Fibroblast of lung (primary cell): ENCODE measurements around the gene SDE2. TPM values are rescaled to one million over a fixed set of nuclear protein-coding genes. Genes with fewer than 3 reads are reported as not detected.
"Not testable (repeated sequence)": the region's sequence is repeated elsewhere in the genome, so short reads cannot be mapped to it uniquely, and the experiment has no call there.

ENCODE experiments used
- DNase-seq, 2 donors: peaks; one replicate each; pipeline versions ENCODE4 v3.0.0 to v3.0.0-alpha.2; 2010; ENCODE audit warnings: low read depth in 2 of 2
- H2AFZ ChIP-seq: 2 replicates; pipeline ENCODE4 v1.5.1; 2012; ENCODE audit warnings: low read length, control low read depth, inconsistent platforms
- H3K27ac ChIP-seq: 2 replicates; pipeline ENCODE4 v1.5.1; 2011; ENCODE audit warnings: low read length, control low read depth; ENCODE audit not compliant: insufficient read depth
- H3K27me3 ChIP-seq: 2 replicates; pipeline ENCODE4 v1.5.1; 2011; ENCODE audit warnings: mild to moderate bottlenecking, low read length; ENCODE audit not compliant: control insufficient read depth, insufficient read depth
- H3K36me3 ChIP-seq: 2 replicates; pipeline ENCODE4 v1.5.1; 2011; ENCODE audit warnings: low read length; ENCODE audit not compliant: control insufficient read depth, insufficient read depth
- H3K4me1 ChIP-seq: 2 replicates; pipeline ENCODE4 v1.5.1; 2011; ENCODE audit warnings: low read length; ENCODE audit not compliant: control insufficient read depth, insufficient read depth; ENCODE audit errors: extremely low read depth
- H3K4me2 ChIP-seq: 2 replicates; pipeline ENCODE4 v1.5.1; 2011; ENCODE audit warnings: low read length, control low read depth; ENCODE audit not compliant: insufficient read depth; ENCODE audit errors: extremely low read depth
- H3K4me3 ChIP-seq, 4 experiments: fragments of 200-600 bp in 1 of 4; sonication (generic) in 1 of 4; replicated peaks in 1 of 4; 2 replicates each; pipeline ENCODE4 v1.5.1; 2011 to 2016; ENCODE audit warnings: low read length in 4 of 4, low read depth in 3 of 4, mild to moderate bottlenecking in 3 of 4, control low read depth in 2 of 4, inconsistent platforms in 1 of 4, mixed read lengths in 1 of 4; ENCODE audit not compliant: insufficient read depth in 1 of 4; ENCODE audit errors: control extremely low read depth in 1 of 4
- H3K79me2 ChIP-seq: 2 replicates; pipeline ENCODE4 v1.5.1; 2012; ENCODE audit warnings: mild to moderate bottlenecking, low read length, inconsistent platforms; ENCODE audit not compliant: control insufficient read depth, insufficient read depth
- H3K9ac ChIP-seq: 2 replicates; pipeline ENCODE4 v1.5.1; 2011; ENCODE audit warnings: mild to moderate bottlenecking, low read length, control low read depth; ENCODE audit not compliant: insufficient read depth
- H3K9me3 ChIP-seq: 2 replicates; pipeline ENCODE4 v1.5.1; 2012; ENCODE audit warnings: low read depth, low read length; ENCODE audit not compliant: control insufficient read depth, insufficient read depth
- H4K20me1 ChIP-seq: 2 replicates; pipeline ENCODE4 v1.5.1; 2011; ENCODE audit warnings: low read length; ENCODE audit not compliant: control insufficient read depth, insufficient read depth; ENCODE audit errors: extremely low read depth
- CTCF ChIP-seq, 2 donors: IDR thresholded peaks in 1 of 2; conservative IDR thresholded peaks in 1 of 2; 1 replicate in 1 of 2; 2 replicates in 1 of 2; pipeline ENCODE4 v1.5.1; 2011 to 2012; ENCODE audit warnings: low read length in 2 of 2, control low read depth in 1 of 2, inconsistent platforms in 1 of 2, low read depth in 1 of 2, mild to moderate bottlenecking in 1 of 2
- EZH2 ChIP-seq: IDR thresholded peaks from 2 replicates; pipeline ENCODE4 v1.5.1; 2012; ENCODE audit warnings: low read length, control low read depth, mild to moderate bottlenecking; ENCODE audit errors: missing control alignments
- polyA plus RNA-seq, 2 donors: library from polyadenylated mRNA; depleted of rRNA in 1 of 2; stranded (reverse) in 1 of 2; unstranded in 1 of 2; fragments of >200 nt; gene quantifications; 2 replicates each; pipeline ENCODE4 v1.2.1, GENCODE V29; 2011 to 2012; ENCODE audit warnings: missing spikeins in 1 of 2
- total RNA-seq: library from RNA; depleted of rRNA; stranded (reverse); fragments of >200 nt; gene quantifications from 2 replicates; pipeline ENCODE4 v1.2.1, GENCODE V29; 2014

Gene SDE2
- total and polyA plus RNA-seq, 2 donors (not counting 1 experiment from before 2014, with no cell fraction given): 17.2 to 25.8 TPM

DNA sequence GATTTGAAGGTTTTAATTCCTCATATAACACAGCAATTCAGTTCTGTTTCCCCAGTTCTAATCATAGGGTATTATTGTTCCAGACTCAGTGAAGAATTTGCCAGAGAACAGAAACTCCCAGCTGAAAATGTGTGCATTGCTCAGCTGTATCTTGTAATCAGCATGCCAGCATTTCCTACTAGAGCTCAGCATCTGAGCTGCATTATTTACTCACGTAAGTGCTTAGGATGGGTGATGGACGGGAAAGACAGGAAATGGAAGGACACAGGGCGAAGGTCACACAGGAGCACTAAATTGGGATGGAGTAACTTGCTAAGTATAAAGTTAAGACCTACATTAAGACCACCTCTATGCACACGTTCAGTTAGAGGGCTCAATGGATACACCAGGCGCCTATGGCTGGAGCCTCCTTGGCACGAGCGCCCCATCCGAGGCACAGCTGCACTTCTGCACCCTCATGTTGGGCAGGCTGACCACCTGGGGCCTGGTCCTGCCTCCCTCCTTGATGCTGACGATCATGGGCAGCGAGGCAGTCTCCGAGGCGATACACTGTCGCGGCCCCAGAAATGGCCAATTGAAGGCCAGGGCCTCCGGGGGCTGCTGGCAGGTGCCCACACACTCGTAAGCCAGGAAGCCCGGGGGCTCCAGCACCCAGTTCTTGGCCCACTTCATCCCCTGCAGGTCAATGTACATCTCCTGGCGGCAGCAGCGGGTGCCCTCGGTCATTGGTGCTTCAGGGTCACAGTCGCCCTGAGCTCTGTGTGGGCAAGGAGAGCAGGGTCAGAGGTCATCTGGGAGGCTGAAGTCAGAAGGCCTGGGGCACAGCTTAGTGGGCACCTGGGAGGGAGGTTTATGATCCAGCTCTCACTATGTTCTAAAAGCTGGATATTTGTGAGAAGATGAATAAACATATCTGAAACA lies 61.8 kb downstream of the SDE2 start:
- no peaks in the 10 kb centered on the region for H3K4me1 ChIP-seq
- H3K9ac ChIP-seq: no peak overlapping the region
- DNase-seq: no peak
- no peaks in the 10 kb centered on the region for H3K79me2 ChIP-seq
- no peak overlapping the region for H3K27ac ChIP-seq
- H4K20me1 ChIP-seq: no peaks in the 10 kb centered on the region
- no peaks in the 10 kb centered on the region for H3K27me3 ChIP-seq
- H3K36me3 ChIP-seq: no peaks in the 10 kb centered on the region
- no peak for TF ChIP-seq CTCF (conservative IDR thresholded peaks at IDR 0.05 in 1 of 2, IDR thresholded peaks at IDR 0.05 in 1 of 2; ENCODE audit: low read depth in 1 of 2, low read length in 2 of 2)
- no peak for TF ChIP-seq EZH2
- no peak overlapping the region for H3K4me2 ChIP-seq
- H2AFZ ChIP-seq: no peak overlapping the region
- H3K4me3 ChIP-seq: no peak overlapping the region
- no peaks in the 10 kb centered on the region for H3K9me3 ChIP-seq

DNA sequence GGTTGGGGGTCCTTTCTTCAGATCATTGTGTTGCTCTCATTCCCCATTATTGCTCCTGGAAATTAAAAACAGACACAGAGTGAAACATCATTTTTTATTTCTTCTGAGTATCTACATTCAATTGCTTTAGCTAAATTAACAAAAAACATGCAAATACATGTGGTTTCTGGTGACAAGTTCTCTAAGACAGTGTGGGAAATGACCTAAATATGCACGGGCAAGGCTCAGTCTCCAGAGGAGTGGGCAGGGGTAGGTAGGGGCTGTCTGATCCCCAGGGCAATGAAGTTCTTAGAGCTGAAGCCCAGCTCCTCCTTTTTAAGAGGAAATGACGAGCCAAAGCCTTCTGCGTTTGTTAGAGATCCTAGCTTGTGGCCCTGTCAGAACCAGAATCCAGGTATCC lies 62.6 kb downstream of the SDE2 start:
- Histone ChIP-seq H3K9me3 (no peaks in the 10 kb centered on the region), H3K4me3 (no peak overlapping the region), H3K4me1 (no peaks in the 10 kb centered on the region), H3K27me3 (no peaks in the 10 kb centered on the region), H2AFZ (no peak overlapping the region), H3K79me2 (no peaks in the 10 kb centered on the region), H3K36me3 (no peaks in the 10 kb centered on the region), H3K4me2 (no peak overlapping the region), H3K27ac (no peak overlapping the region), H3K9ac (no peak overlapping the region), H4K20me1 (no peaks in the 10 kb centered on the region)
- TF ChIP-seq CTCF (conservative IDR thresholded peaks at IDR 0.05 in 1 of 2, IDR thresholded peaks at IDR 0.05 in 1 of 2; ENCODE audit: low read depth in 1 of 2, low read length in 2 of 2) (no peak), EZH2 (no peak)
- DNase-seq: no peak

DNA sequence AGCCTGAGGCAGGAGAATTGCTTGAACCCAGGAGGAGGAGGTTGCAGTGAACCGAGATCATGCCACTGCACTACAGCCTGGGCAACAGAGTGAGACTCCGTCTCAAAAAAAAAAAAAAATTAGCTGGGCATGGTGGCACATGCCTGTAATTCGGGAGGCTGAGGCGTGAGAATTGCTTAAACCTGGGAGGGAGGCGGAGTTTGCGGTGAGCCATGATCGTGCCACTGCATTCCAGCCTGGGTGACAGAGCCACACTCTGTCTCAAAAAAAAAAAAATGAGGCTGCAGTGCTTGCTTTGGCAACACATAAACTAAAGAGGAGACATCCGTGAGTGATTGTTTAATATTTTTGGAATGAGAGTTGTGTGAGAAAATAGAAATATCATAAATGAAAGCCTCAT lies 63.1 kb downstream of the SDE2 start:
- H2AFZ ChIP-seq, H4K20me1 ChIP-seq, H3K4me2 ChIP-seq, H3K79me2 ChIP-seq, H3K27me3 ChIP-seq, H3K27ac ChIP-seq, H3K9ac ChIP-seq, DNase-seq, H3K9me3 ChIP-seq, H3K4me1 ChIP-seq, H3K4me3 ChIP-seq, H3K36me3 ChIP-seq: not testable (repeated sequence)
